Thoracic aorta (tissue), 2 donors: ENCODE measurements around the gene CPNE4. TPM values are rescaled to one million over a fixed set of nuclear protein-coding genes. Genes with fewer than 3 reads are reported as not detected.

ENCODE experiments used
- ATAC-seq: fragments of 150-250 bp; one replicate; pipeline ENCODE4 v1.8.0; 2017; ENCODE audit warnings: low read depth; ENCODE audit not compliant: insufficient number of reproducible peaks, low FRiP score
- DNase-seq: peaks from one replicate; pipeline ENCODE4 v3.0.0-alpha.2; 2020; ENCODE audit warnings: low spot score
- H3K27ac ChIP-seq, 2 donors: fragments of 200-600 bp; sonication (generic); 1 replicate in 1 of 2; 2 replicates in 1 of 2; pipeline ENCODE4 v1.5.1; 2016; ENCODE audit warnings: mild to moderate bottlenecking in 2 of 2, moderate library complexity in 2 of 2
- H3K27me3 ChIP-seq: fragments of 200-600 bp; sonication (generic); replicated peaks from 2 replicates; pipeline ENCODE4 v1.6.0; 2016; ENCODE audit warnings: mild to moderate bottlenecking; ENCODE audit not compliant: insufficient read depth
- H3K36me3 ChIP-seq: fragments of 200-600 bp; sonication (generic); one replicate; pipeline ENCODE4 v1.5.1; 2016
- H3K4me1 ChIP-seq, 2 donors: fragments of 200-600 bp; sonication (generic); 1 replicate in 1 of 2; 2 replicates in 1 of 2; pipeline versions ENCODE4 v1.5.1 to v1.6.0; 2016; ENCODE audit warnings: low read depth in 2 of 2, mild to moderate bottlenecking in 1 of 2; ENCODE audit not compliant: control insufficient read depth in 1 of 2
- H3K4me3 ChIP-seq: fragments of 200-600 bp; sonication (generic); 2 replicates; pipeline ENCODE4 v1.5.1; 2016; ENCODE audit warnings: mild to moderate bottlenecking
- H3K9me3 ChIP-seq: fragments of 200-600 bp; sonication (generic); 2 replicates; pipeline ENCODE4 v1.5.1; 2016
- CTCF ChIP-seq: fragments of 200-600 bp; sonication (generic); IDR thresholded peaks from one replicate; pipeline ENCODE4 v1.5.1; 2019; ENCODE audit warnings: antibody characterized with exemption
- total RNA-seq, 2 donors: library from RNA; depleted of rRNA; stranded (reverse); fragments of >200 nt; gene quantifications; one replicate each; pipeline versions ENCODE4 v1.1.0 to v1.2.3, GENCODE V29; 2016

Gene CPNE4
- total RNA-seq, 2 donors from 2014 or later: 0.54 to 4.9 TPM

GRCh38 chr3:131747466-131747865 lies 287.3 kb downstream of the CPNE4 start:
- Histone ChIP-seq H3K4me1 (no peaks in the 10 kb centered on the region), H3K27me3 (no peaks in the 10 kb centered on the region), H3K9me3 (no peaks in the 10 kb centered on the region), H3K36me3 (no peaks in the 10 kb centered on the region), H3K4me3 (no peak overlapping the region), H3K27ac (no peak overlapping the region)
- DNase-seq (no peak), ATAC-seq (no peak)
- no peak for TF ChIP-seq CTCF

GRCh38 chr3:131744765-131745164 lies 290.0 kb downstream of the CPNE4 start:
- ATAC-seq: no peak

GRCh38 chr3:131743126-131743525 lies 291.7 kb downstream of the CPNE4 start:
- Histone ChIP-seq H3K4me1 (no peaks in the 10 kb centered on the region), H3K4me3 (no peak overlapping the region), H3K36me3 (no peaks in the 10 kb centered on the region), H3K27ac (no peak overlapping the region), H3K27me3 (no peaks in the 10 kb centered on the region), H3K9me3 (no peaks in the 10 kb centered on the region)
- DNase-seq (no peak), ATAC-seq (no peak)
- TF ChIP-seq CTCF: no peak

More at GRCh38 chr3:131744765-131745164, 290.0 kb downstream of the CPNE4 start:
- Histone ChIP-seq H3K4me1 (no peaks in the 10 kb centered on the region), H3K27me3 (no peaks in the 10 kb centered on the region), H3K9me3 (no peaks in the 10 kb centered on the region), H3K27ac (no peak overlapping the region), H3K4me3 (no peak overlapping the region), H3K36me3 (no peaks in the 10 kb centered on the region)
- no peak for TF ChIP-seq CTCF
- DNase-seq: no peak

- no peaks in the 10 kb centered on the region for H3K9me3 ChIP-seq
- H3K4me3 ChIP-seq: no peak overlapping the region
- DNase-seq (no peak), ATAC-seq (no peak)
- H3K27ac ChIP-seq: no peak overlapping the region
- no peaks in the 10 kb centered on the region for H3K4me1 ChIP-seq
- H3K27me3 ChIP-seq: no peaks in the 10 kb centered on the region
- no peak for TF ChIP-seq CTCF
- H3K36me3 ChIP-seq: no peaks in the 10 kb centered on the region
These were observed 295.6 kb downstream of the CPNE4 start for GRCh38 chr3:131739211-131739610.

GRCh38 chr3:131738095-131738494 lies 296.7 kb downstream of the CPNE4 start:
- Histone ChIP-seq H3K4me3 (no peak overlapping the region), H3K4me1 (no peaks in the 10 kb centered on the region), H3K27me3 (no peaks in the 10 kb centered on the region), H3K27ac (no peak overlapping the region), H3K36me3 (no peaks in the 10 kb centered on the region), H3K9me3 (no peaks in the 10 kb centered on the region)
- no peak for DNase-seq
- no peak for TF ChIP-seq CTCF
- no peak for ATAC-seq
